PC-9 (cell line): ENCODE results near the gene SGK2.

Source experiments
- EZH2 ChIP-seq: fragments of 200-600 bp; sonication (generic); IDR thresholded peaks from 2 replicates; pipeline ENCODE4 v1.8.0; 2017; ENCODE audit warnings: antibody characterized with exemption, low read depth
- TF ChIP-seq, protein P1 (sequence below): fragments of 200-600 bp; sonication (generic); conservative IDR thresholded peaks from 2 replicates; pipeline ENCODE4 v1.6.1; 2017; ENCODE audit warnings: mixed run types, antibody characterized with exemption, mild to moderate bottlenecking, moderate library complexity

DNA sequence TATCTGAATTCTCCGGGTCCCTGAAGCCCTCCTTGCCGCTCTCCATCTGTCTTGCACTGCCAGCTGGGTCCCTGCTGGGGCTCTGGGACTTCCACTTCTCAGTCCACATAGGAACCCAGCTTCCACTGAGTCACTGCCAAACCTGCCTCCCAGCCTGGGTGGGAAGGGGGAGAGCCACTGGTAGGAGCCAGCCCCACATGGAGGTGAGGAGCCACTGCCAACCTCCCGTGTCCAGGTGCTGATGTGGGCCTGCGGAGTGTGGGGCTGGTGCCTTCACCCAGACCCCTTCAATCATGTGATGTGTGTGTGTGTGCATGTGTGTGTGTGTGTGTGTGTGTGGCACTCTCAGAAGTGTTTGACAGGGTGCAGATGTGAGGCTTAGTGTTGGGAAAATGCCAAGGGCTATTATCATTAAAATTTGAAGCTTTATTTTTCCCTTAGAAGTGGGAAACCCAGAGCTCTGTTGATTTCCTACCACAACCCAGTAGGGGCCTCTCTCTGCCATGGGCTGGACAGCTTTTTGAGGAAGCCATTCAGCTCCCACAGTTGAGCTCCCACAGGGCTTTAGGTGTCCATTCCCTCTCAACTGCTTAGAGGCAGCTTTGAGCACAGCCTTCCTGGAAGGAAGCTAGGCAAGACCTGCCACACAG is 9.3 kb upstream of the SGK2 start:
- TF ChIP-seq, protein P1, sequence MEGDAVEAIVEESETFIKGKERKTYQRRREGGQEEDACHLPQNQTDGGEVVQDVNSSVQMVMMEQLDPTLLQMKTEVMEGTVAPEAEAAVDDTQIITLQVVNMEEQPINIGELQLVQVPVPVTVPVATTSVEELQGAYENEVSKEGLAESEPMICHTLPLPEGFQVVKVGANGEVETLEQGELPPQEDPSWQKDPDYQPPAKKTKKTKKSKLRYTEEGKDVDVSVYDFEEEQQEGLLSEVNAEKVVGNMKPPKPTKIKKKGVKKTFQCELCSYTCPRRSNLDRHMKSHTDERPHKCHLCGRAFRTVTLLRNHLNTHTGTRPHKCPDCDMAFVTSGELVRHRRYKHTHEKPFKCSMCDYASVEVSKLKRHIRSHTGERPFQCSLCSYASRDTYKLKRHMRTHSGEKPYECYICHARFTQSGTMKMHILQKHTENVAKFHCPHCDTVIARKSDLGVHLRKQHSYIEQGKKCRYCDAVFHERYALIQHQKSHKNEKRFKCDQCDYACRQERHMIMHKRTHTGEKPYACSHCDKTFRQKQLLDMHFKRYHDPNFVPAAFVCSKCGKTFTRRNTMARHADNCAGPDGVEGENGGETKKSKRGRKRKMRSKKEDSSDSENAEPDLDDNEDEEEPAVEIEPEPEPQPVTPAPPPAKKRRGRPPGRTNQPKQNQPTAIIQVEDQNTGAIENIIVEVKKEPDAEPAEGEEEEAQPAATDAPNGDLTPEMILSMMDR, result no peak
- no peak for TF ChIP-seq EZH2
